ENCODE results near the gene OSBPL7.

DNA sequence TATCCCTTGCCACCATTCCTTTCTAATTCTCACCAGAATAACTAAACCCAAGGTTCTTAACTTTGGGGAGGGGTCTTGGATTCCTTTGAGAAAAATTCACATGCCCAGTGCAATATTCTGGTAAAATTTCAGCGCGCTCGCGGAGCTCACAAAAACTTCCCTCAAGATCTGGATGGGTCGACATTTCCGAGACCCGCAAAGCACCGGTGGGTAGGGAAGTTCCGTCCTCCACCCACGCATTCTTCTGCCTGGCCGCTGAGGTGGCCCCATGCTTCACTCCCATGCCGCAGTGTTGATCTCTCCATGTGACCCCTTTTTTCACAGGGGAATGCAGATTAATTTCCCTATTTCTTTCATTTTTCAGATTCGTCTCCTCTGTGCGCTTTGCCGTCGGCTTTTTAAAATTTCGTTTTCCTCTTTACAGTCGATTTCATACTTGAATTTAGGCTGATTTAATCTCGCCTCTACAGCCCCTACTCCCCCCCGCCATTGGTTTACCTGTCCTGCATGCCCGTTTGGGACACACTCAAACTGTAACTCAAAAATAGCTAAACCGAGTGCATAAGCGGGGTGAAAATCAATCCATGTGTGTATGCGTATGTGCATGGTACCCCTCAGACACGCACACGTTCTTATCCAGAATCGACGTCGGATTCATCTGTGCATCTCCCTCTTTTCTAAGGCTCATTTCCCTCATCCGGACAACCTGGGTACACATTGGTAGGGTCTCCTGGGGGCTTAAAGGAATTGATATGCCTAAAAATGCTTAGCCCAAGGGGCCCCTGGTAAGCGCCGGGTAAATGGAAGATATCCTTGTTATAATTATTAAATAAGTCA, 30.7 kb upstream of the OSBPL7 start:
- TF ChIP-seq ZNF404 (tag by site-specific recombination; IDR thresholded peaks at IDR 0.05) (no peak), ZNF621 (tag by site-specific recombination; IDR thresholded peaks at IDR 0.05) (no peak), GLIS2 (tag by site-specific recombination; IDR thresholded peaks at IDR 0.05) (no peak), SALL2 (tag by site-specific recombination; IDR thresholded peaks at IDR 0.05; ENCODE audit: borderline replicate concordance) (no peak), ZNF48 (tag by site-specific recombination; IDR thresholded peaks at IDR 0.05) (no peak)
- TF ChIP-seq, protein P1, sequence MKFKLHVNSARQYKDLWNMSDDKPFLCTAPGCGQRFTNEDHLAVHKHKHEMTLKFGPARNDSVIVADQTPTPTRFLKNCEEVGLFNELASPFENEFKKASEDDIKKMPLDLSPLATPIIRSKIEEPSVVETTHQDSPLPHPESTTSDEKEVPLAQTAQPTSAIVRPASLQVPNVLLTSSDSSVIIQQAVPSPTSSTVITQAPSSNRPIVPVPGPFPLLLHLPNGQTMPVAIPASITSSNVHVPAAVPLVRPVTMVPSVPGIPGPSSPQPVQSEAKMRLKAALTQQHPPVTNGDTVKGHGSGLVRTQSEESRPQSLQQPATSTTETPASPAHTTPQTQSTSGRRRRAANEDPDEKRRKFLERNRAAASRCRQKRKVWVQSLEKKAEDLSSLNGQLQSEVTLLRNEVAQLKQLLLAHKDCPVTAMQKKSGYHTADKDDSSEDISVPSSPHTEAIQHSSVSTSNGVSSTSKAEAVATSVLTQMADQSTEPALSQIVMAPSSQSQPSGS (tag by site-specific recombination; IDR thresholded peaks at IDR 0.05; ENCODE audit: low read depth): no peak
- TF ChIP-seq, protein P2, sequence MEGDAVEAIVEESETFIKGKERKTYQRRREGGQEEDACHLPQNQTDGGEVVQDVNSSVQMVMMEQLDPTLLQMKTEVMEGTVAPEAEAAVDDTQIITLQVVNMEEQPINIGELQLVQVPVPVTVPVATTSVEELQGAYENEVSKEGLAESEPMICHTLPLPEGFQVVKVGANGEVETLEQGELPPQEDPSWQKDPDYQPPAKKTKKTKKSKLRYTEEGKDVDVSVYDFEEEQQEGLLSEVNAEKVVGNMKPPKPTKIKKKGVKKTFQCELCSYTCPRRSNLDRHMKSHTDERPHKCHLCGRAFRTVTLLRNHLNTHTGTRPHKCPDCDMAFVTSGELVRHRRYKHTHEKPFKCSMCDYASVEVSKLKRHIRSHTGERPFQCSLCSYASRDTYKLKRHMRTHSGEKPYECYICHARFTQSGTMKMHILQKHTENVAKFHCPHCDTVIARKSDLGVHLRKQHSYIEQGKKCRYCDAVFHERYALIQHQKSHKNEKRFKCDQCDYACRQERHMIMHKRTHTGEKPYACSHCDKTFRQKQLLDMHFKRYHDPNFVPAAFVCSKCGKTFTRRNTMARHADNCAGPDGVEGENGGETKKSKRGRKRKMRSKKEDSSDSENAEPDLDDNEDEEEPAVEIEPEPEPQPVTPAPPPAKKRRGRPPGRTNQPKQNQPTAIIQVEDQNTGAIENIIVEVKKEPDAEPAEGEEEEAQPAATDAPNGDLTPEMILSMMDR (tag by site-specific recombination; IDR thresholded peaks at IDR 0.05): no peak

Data from HEK293 (cell line).